GM12892 (cell line): ENCODE measurements around the gene PSENEN.

Experiments used
- DNase-seq: peaks from one replicate; pipeline ENCODE4 v3.0.0; 2011; ENCODE audit not compliant: insufficient read length
- FAIRE-seq: peaks from 2 replicates; lab custom pipeline; 2011; peaks lifted over from hg19 to GRCh38; lab: Jason Lieb, UNC
- POLR2A ChIP-seq: IDR thresholded peaks from 2 replicates; pipeline ENCODE4 v1.6.1; 2011; ENCODE audit warnings: low read depth, low read length, control low read depth
- POLR2AphosphoS5 ChIP-seq: IDR thresholded peaks from 2 replicates; pipeline ENCODE4 v1.6.1; 2011; ENCODE audit warnings: low read depth, low read length, control low read depth
- TAF1 ChIP-seq: IDR thresholded peaks from 2 replicates; pipeline ENCODE4 v1.6.1; 2011; ENCODE audit warnings: low read depth, mild to moderate bottlenecking, control low read depth, low read length, borderline replicate concordance

PSENEN gene

DNA sequence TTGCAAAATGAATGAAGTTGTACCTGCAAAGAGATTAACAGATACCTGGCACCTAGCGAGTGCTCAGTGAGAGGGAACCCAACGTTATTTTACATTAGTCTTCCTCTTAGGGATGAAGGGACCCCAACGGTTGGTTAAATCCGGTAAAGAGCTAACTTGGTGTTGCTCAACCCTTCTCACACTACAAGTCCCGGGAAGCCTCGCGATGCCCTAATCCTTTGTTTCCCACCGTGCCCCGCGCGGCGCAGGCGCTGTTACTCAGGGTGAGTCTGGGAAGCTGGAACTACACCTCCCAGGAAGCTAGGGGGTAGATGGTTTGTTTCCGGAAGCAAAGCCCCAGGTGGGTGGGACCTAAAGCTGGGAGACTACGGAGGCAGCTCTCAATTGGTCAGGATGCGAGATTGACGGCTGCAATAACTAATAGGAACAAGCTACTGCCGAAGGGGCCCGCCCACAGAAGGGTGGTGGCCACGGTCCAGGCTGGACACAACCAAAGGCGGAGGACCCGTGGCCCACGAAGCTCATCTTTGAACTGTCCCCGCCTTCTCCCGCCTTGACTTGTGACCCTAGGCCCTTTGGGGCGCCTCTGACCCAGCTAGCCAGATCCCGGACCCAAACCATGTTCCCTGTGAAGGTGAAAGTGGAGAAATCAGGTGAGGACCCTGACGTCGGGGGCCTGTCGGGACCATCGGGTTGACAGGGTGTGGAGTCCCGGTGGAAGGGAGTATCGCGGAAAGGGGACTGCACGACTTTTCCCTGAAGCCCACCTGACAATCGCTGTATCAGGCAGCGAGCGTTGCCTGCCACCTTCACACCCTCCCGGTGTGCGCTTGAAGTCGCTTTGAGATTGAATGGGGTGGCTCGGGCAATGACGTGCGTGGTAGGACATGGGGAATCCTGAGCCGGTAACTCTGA is 2.9 kb downstream of the PSENEN start, which contains the start of gene LIN37:
Gene LIN37 (plus strand): TSS at position 471 of the 915 bp plus-strand sequence. CDS start 149 bp downstream, at position 620.
- peak; percentile 97 for FAIRE-seq
- no peak for TF ChIP-seq POLR2AphosphoS5
- 0 out of 2 replicates have a peak, but pooled peaks have one; percentile 7 for TF ChIP-seq TAF1
- TF ChIP-seq POLR2A: peak; percentile 54; the same call in 1 of the 2 replicates
- peak; percentile 90 for DNase-seq

DNA sequence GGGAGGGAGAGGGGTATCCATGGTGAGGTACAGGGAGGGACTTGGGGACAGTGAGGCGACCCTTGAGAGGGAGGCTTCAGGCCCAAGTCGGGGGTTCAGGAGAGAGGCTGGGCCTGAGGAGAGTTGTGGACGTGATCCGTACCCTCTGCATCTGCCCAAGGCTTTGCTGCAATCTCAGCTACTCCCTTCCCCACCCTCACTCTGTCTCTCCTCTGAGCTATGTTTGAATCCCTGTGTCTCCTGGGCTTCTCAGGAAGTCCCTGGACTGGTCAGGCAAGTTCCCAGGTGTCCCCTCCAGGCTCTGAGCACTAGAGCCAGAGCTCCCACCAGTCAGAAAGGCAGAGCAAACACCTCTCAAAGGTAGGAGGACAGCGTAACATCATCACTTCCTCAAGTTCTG is 4.7 kb downstream of the PSENEN start:
- TF ChIP-seq TAF1 (no peak), POLR2AphosphoS5 (no peak), POLR2A (no peak)
- FAIRE-seq (no peak), DNase-seq (no peak)

DNA sequence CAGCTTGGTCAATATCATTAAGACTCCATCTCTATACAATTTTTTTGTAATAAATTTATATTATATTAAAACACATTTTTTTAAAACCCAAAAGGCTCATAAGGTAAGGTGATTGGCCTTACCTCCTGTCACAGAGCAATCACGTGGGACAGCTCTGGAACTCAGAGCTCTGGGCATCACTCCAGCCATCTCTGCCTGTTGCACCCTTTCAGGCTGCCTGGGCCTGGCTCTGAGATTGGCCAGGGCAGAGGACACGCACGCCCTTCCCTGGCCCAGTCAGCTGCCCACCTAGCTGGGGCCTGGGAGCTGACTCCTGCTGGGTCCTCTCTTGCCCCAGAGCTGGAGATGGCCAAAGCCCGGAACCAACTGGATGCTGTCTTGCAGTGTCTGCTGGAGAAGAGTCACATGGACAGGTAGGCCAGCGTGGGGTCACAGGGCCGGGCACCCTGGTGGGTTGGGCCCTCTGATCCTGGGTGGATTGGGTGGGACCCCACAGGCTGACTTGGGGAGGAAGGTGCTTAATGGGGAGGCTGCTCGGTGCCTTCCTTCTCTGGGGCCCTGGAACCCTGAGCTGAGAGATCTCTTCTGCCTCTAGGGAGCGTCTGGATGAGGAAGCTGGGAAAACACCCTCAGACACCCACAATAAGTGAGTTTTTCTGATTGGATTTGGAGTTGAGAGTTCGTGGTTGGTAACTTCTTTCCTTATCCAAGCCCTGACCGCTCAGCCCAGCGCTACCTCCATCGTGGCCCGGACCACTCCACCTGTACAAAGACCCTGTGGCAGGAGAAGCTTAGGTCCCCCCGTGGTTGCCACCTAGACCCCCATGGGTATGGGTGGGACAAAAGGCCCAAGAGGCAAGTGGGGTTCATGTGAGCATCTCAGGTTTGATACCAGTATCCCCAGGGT is 6.6 kb downstream of the PSENEN start:
- TF ChIP-seq POLR2AphosphoS5 (no peak), TAF1 (no peak), POLR2A (no peak)
- FAIRE-seq (no peak), DNase-seq (no peak)

DNA sequence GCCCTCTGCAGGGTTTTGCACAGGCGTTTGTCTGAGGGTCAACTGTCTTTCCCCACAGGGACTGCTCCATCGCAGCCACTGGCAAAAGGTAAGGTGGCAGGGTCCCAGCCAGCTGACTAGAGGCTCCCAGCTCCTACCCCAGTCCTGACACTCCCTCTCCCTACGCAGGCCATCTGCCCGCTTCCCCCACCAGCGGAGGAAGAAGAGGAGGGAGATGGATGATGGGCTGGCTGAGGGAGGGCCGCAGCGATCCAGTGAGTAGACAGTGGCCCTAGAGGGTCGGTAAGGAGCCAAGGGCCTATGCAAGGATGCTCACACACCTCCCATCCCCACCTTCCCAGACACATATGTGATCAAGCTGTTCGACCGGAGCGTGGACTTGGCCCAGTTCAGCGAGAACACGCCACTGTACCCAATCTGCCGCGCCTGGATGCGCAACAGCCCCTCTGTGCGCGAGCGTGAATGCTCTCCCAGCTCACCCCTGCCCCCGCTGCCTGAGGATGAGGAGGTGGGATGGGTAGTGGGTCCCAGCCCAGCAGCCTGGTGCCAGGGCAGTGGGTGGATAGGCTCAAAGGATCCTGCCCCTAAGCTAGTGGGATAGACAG is 7.4 kb downstream of the PSENEN start:
- DNase-seq (no peak), FAIRE-seq (no peak)
- TF ChIP-seq POLR2AphosphoS5 (no peak), POLR2A (no peak), TAF1 (no peak)

DNA sequence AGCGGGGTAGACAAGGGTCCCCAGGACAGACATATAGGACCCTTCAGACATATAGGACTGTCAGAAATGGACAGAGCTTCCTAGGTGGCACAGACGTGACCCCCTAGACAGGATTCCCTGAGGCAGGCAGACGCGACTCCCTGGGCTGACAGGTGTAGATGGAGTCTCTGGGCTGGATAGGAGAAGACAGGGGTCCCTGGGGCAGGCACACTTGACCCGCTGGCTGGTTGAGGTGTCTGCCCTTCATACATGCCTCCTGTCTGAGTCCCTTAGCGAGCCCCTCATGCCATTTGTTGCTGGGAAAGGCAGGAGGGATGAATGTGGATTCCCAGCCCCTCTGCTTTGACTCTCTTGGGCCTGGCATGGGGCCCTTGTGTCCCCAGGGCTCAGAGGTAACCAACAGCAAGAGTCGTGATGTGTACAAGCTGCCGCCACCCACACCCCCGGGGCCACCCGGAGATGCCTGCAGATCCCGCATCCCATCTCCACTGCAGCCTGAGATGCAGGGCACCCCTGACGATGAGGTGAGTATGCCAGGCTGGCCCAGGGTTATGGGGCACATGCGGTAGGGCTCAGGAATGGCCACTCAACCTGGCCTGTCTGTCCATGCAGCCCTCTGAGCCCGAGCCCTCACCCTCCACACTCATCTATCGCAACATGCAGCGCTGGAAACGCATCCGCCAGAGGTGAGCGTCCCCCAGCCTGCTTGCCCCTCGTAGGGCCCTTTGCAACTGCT is 8.4 kb downstream of the PSENEN start:
- DNase-seq: no peak
- TF ChIP-seq TAF1: no peak
- no peak for FAIRE-seq

DNA sequence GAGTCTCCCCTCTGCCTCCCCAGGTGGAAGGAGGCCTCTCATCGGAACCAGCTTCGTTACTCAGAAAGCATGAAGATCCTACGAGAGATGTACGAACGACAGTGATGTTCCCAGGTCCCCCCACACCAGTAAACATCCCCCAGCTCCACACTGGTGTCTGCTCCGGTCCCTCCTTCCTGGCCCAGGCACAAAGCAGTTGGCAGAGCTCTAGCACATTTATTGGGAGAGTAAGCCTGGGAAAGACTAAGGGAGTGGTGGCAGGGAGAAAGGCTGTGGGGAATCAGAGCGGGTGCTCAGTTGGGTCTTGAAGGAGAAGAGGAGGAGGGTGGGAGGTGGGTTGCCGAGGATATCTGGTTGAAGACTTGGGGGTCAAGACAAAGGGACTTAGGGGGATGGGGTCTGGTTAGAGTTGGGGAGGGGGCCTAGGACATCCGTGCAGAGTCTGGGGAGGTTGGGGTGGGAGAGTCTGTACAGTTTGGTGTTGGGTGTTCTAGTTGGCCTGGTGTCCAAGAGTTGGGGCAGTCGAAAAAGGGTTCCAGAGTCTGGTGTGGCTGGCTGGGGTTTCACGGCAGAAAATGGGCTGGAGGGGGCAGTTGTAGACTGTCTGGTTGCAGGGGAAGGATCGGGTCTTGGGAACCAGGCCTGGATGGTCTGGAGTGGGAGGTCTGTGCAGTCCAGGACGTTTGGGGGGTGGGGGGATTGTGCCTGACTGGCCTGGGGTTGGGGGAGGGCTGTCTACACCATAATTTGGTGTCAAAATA is 9.1 kb downstream of the PSENEN start:
- TF ChIP-seq POLR2A: no peak
- no peak for TF ChIP-seq POLR2AphosphoS5
- no peak for TF ChIP-seq TAF1
- FAIRE-seq (no peak), DNase-seq (no peak)

DNA sequence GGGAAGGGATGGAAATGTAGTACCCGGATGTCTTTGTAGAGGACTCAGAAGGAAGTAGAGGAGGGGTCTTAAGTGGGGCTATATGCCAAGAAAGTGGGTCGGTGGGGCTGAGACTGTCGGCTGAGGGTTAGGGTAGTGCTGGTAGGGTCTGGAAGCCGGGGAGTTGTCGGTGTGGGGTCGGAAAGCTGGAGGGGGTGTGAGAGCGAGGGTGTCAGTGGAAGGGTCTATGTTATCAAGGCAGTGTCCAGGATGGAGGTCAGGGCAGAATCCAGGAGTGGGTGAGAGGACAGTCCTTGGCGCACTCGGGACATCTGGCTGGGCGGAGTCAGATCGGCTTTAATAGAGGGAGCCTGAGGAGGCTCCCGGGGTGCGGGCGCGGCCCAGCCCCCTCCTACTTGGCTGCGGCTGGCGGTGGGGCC is 9.7 kb downstream of the PSENEN start:
- no peak for DNase-seq
- no peak for TF ChIP-seq POLR2A
- no peak for TF ChIP-seq POLR2AphosphoS5
- TF ChIP-seq TAF1: no peak
- no peak for FAIRE-seq

DNA sequence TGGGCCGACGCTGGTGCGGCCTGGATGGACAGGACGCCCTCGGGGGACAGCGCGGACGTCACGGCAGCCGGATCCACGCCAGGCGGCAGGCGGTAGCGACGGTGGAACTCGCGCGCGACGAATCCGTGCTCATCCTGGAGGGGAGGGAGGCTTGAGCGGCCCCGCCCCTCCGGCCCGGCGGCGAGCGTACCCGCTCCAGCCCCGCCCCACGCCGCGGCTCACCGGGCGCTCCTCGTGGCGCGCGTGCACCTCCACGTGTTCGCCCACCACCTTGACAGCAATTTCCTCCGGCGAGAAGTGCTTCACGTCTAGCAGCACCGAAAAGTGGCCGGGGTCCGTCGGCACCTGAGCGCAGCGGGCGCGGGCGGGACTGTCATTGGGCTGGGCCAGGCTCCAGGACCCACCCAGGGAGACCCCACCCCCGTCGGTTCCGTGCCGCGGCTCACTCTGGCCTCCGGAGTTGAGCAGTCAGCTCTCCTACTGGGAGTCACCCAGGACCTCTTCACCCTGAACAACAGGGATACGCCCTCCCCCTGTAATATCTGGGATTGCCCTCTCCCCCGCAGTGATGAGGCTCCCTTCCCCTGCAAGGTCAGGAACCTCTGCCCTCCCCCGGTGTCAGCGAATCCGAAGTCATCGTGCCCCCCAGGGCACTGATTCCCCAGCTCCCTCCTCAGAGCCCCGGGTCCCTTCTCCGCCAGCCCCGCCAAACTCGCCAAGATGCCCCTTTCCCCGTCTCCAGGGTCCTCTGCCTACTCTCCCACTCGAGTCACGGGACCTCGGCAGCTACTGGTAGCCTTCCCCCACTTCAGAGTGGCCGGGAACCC is 10.3 kb downstream of the PSENEN start:
- no peak for TF ChIP-seq POLR2A
- TF ChIP-seq TAF1: no peak
- TF ChIP-seq POLR2AphosphoS5: no peak
- no peak for FAIRE-seq
- DNase-seq: no peak

DNA sequence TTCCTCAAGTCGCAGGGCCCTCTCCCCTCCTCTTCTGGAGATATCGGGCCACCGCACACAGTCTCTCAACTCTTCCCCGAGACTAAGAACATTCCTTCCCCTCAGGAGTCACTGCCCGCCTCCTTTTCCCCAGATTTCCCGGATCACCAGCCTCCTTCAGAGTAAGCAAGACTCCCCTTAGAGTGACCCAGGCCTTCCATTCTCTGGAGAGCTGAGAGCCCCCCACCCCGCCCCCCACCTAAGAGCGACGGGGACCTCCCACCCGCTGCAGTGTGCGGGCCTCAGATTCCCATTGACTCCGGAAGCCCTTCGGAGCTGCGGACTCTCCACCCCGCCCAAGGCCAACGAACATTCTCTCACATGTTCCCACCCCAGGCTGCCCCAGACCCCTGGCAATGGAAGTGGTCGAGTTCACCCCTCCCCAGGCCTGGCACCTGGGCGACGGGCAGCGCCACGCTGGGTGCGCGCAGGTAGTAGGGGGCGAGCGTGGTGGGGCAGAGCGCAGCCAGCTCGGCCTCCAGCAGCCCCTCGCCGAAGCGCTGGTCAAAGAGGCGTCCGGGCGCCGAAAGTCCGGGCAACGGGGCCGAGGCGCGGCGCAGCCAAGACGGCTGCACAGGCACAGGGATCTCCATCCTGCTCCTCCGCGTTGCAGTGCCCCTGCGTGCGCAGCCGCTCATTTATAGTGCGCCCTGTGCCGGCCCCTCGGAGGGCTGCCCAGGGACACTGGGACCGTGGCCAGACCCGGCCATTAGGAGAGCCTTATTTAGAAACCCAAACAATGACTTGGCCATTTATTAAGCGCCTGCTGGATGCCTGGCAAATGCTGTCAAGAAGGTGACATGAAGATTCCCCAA is 11.2 kb downstream of the PSENEN start, which contains the start of gene HSPB6:
Gene HSPB6 (minus strand): TSS at position 653 of the 854 bp plus-strand sequence. CDS start 21 bp downstream, at position 632.
- no peak for FAIRE-seq
- TF ChIP-seq POLR2A (no peak), TAF1 (no peak), POLR2AphosphoS5 (no peak)
- no peak for DNase-seq
